ENCODE measurements around the gene SORL1-AS1.
A peak's percentile ranks its signal among the peaks of the same experiment; 100 is the strongest.

Gene SORL1-AS1

DNA sequence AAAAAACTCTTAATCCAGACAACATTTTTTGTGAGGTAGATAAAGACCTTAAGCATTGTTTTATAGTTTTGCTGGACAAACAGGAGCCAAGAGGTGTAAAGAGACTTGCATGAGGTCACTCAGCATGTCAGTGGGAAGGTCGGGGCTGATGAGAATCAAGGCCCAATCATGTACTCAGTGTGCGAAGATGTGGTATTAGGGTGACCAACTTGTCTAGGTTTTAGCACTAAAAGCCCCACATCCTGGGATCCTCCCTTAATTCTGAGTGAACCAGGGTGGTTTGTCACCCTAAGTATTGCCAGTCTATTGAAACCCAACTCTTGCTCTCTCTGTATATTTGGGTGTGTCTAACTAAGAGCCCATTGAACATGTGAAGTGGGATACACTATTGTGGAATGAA, 19.5 kb upstream of the SORL1-AS1 start:
- intact Hi-C loops (cut with DNase I), result no loop called here
- Histone ChIP-seq H3K27ac (no peak overlapping the region), H3K4me3 (no peak overlapping the region), H3K27me3 (ENCODE audit: insufficient read depth in 3 of 3, low read length in 2 of 3) (peaks cover 0 to 6% (median 0%) of the 10 kb centered on the region in 3 donors), H3K36me3 (ENCODE audit: insufficient read depth in 1 of 2, low read depth in 1 of 2) (no peaks in the 10 kb centered on the region), H3K4me1 (no peaks in the 10 kb centered on the region), H3K9me3 (no peaks in the 10 kb centered on the region)
- DNase-seq, result no peak
- no peak for TF ChIP-seq CTCF (IDR thresholded peaks at IDR 0.05)
- no peak for ATAC-seq
- WGBS, 3 donors, result 90 to 91% (median 90%) methylated on average over 2 of the region's 2 CpGs

- H3K9me3 ChIP-seq, result no peaks in the 10 kb centered on the region
- 88 to 97% (median 96%) methylated on average over 12 of the region's 12 CpGs for WGBS, 3 donors
- H3K27me3 ChIP-seq (ENCODE audit: insufficient read depth in 3 of 3, low read length in 2 of 3), result peaks cover 0 to 6% (median 0%) of the 10 kb centered on the region in 3 donors
- DNase-seq, result no peak
- intact Hi-C loops (cut with DNase I), result no loop called here
- H3K4me1 ChIP-seq, result no peaks in the 10 kb centered on the region
- no peak for TF ChIP-seq CTCF (IDR thresholded peaks at IDR 0.05)
- H3K36me3 ChIP-seq (ENCODE audit: insufficient read depth in 1 of 2, low read depth in 1 of 2), result no peaks in the 10 kb centered on the region
- no peak overlapping the region for H3K4me3 ChIP-seq
- no peak overlapping the region for H3K27ac ChIP-seq
- no peak for ATAC-seq
These were observed 18.4 kb upstream of the SORL1-AS1 start for GRCh38 chr11:121471167-121471566.

DNA sequence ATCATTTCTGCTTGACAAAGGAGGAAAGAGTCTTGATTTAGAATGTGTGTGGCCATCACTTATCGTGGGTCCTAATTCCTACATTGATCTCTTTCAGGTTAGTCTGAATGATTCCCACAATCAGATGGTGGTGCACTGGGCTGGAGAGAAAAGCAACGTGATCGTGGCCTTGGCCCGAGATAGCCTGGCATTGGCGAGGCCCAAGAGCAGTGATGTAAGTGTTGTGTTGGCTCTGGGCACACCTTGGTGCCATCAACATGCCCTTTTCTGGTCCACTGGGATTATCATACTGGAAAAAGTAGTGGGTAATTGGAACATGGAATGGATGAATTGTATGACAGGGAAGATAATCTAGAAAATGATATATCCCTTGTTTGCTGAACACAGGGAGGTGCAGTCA, 17.1 kb upstream of the SORL1-AS1 start:
- Histone ChIP-seq H3K27ac (no peak overlapping the region), H3K4me1 (no peaks in the 10 kb centered on the region), H3K9me3 (no peaks in the 10 kb centered on the region), H3K36me3 (ENCODE audit: insufficient read depth in 1 of 2, low read depth in 1 of 2) (no peaks in the 10 kb centered on the region), H3K4me3 (no peak overlapping the region), H3K27me3 (ENCODE audit: insufficient read depth in 3 of 3, low read length in 2 of 3) (peaks cover 0 to 6% (median 0%) of the 10 kb centered on the region in 3 donors)
- TF ChIP-seq CTCF (IDR thresholded peaks at IDR 0.05), result no peak
- intact Hi-C loops (cut with DNase I), result no loop called here
- DNase-seq (no peak), ATAC-seq (no peak)
- 54 to 60% (median 59%) methylated on average over 5 of the region's 5 CpGs for WGBS, 3 donors

GRCh38 chr11:121467965-121468364, 15.2 kb upstream of the SORL1-AS1 start:
- Histone ChIP-seq H3K9me3 (no peaks in the 10 kb centered on the region), H3K4me1 (no peaks in the 10 kb centered on the region), H3K4me3 (no peak overlapping the region), H3K27me3 (ENCODE audit: insufficient read depth in 3 of 3, low read length in 2 of 3) (peaks cover 0 to 6% (median 0%) of the 10 kb centered on the region in 3 donors), H3K36me3 (ENCODE audit: insufficient read depth in 1 of 2, low read depth in 1 of 2) (no peaks in the 10 kb centered on the region), H3K27ac (no peak overlapping the region)
- intact Hi-C loops (cut with DNase I), result no loop called here
- 33 to 48% (median 36%) methylated on average over 10 of the region's 10 CpGs for WGBS, 3 donors
- ATAC-seq, result peak in 3 of 4 donors; percentile 18 to 44 (median 41)
- no peak for DNase-seq
- TF ChIP-seq CTCF (IDR thresholded peaks at IDR 0.05), result no peak

DNA sequence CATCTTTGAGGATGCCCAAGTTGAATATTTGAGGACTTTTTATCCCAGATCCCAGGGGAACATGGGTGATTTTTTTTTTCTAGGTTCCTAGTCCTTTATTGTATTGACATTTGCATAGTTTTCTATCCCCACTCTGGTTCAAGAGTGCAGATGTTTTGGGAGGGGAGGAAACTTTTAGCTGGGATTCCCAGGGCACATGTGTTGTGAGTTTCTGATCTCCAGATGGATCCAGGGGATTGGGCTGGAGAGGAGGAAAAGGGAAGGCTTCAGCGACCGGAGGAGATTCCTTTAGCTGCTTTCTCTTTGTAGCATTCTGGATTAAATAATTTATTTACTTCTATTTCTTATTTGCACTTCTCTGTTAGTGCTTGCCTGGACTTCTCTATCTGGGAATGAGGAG, 14.7 kb upstream of the SORL1-AS1 start:
- Histone ChIP-seq H3K4me1 (no peaks in the 10 kb centered on the region), H3K27me3 (ENCODE audit: insufficient read depth in 3 of 3, low read length in 2 of 3) (peaks cover 0 to 6% (median 0%) of the 10 kb centered on the region in 3 donors), H3K36me3 (ENCODE audit: insufficient read depth in 1 of 2, low read depth in 1 of 2) (no peaks in the 10 kb centered on the region), H3K27ac (no peak overlapping the region), H3K9me3 (no peaks in the 10 kb centered on the region), H3K4me3 (no peak overlapping the region)
- intact Hi-C loops (cut with DNase I), result no loop called here
- TF ChIP-seq CTCF (IDR thresholded peaks at IDR 0.05), result no peak
- ATAC-seq, result no peak
- DNase-seq, result no peak
- WGBS, 3 donors, result 53 to 71% (median 66%) methylated on average over 2 of the region's 2 CpGs
